GM19438 (cell line): ENCODE data around the gene SPTLC1.

Experiments used
- ATAC-seq: cut with Tn5 transposase; IDR thresholded peaks from one replicate; pipeline ENCODE4 v1.9.1; 2021; ENCODE audit warnings: low read depth; ENCODE audit not compliant: unreplicated experiment

SPTLC1 gene

GRCh38 chr9:91994422-91994821 is 120.8 kb downstream of the SPTLC1 start:
- no peak for ATAC-seq

GRCh38 chr9:91992461-91993041 is 122.7 kb downstream of the SPTLC1 start:
- no peak for ATAC-seq

- ATAC-seq, result no peak
These were observed 123.4 kb downstream of the SPTLC1 start for GRCh38 chr9:91991721-91992341.

GRCh38 chr9:91986248-91986647 is 129.0 kb downstream of the SPTLC1 start:
- ATAC-seq, result no peak

GRCh38 chr9:91985692-91986091 is 129.5 kb downstream of the SPTLC1 start:
- ATAC-seq, result no peak
